ENCODE data around the gene CYFIP1. TPM values are rescaled to one million over a fixed set of nuclear protein-coding genes. Genes with fewer than 3 reads are reported as not detected.

CYFIP1 gene
- total and polyA plus RNA-seq, 7 donors, result 9.1 to 43.0 (median 23.3) TPM

- Histone ChIP-seq H3K4me3 (no peak overlapping the region), H3K27ac (no peak overlapping the region), H3K4me1 (no peaks in the 10 kb centered on the region), H3K36me3 (ENCODE audit: insufficient read depth in 1 of 2, low read depth in 1 of 2) (peaks cover 0 to 50% of the 10 kb centered on the region in 2 donors), H3K27me3 (ENCODE audit: insufficient read depth in 3 of 3, low read length in 2 of 3) (no peaks in the 10 kb centered on the region), H3K9me3 (no peaks in the 10 kb centered on the region)
- no peak for TF ChIP-seq CTCF (IDR thresholded peaks at IDR 0.05)
- DNase-seq, result no peak
- no peak for ATAC-seq
- intact Hi-C loops (cut with DNase I), result no loop called here
- 86 to 94% (median 92%) methylated on average over 18 to 19 of the region's 19 CpGs for WGBS, 3 donors
Measured at GRCh38 chr15:22880981-22881738, 99.0 kb downstream of the CYFIP1 start.

GRCh38 chr15:22880068-22880980, 99.8 kb downstream of the CYFIP1 start:
- DNase-seq (no peak), ATAC-seq (no peak)
- Histone ChIP-seq H3K27me3 (ENCODE audit: insufficient read depth in 3 of 3, low read length in 2 of 3) (no peaks in the 10 kb centered on the region), H3K4me1 (no peaks in the 10 kb centered on the region), H3K27ac (no peak overlapping the region), H3K36me3 (ENCODE audit: insufficient read depth in 1 of 2, low read depth in 1 of 2) (peaks cover 0 to 58% of the 10 kb centered on the region in 2 donors), H3K4me3 (no peak overlapping the region), H3K9me3 (no peaks in the 10 kb centered on the region)
- intact Hi-C loops (cut with DNase I), result no loop called here
- TF ChIP-seq CTCF (IDR thresholded peaks at IDR 0.05), result no peak
- 92 to 94% (median 92%) methylated on average over 31 to 33 of the region's 33 CpGs for WGBS, 3 donors

GRCh38 chr15:22878103-22878502, 102.1 kb downstream of the CYFIP1 start:
- H3K27me3 ChIP-seq (ENCODE audit: insufficient read depth in 3 of 3, low read length in 2 of 3), result no peaks in the 10 kb centered on the region
- no peaks in the 10 kb centered on the region for H3K9me3 ChIP-seq
- ATAC-seq (peak in 2 of 4 donors; percentile 19 to 61), DNase-seq (no peak)
- peaks cover 0 to 74% of the 10 kb centered on the region in 2 donors for H3K36me3 ChIP-seq (ENCODE audit: insufficient read depth in 1 of 2, low read depth in 1 of 2)
- intact Hi-C loops (cut with DNase I), result loop anchor here in 1 of 2 donors (2.0 kb wide), 1 partner anchor 21 kb away; no protein-coding TSS in a partner anchor
- no peak overlapping the region for H3K27ac ChIP-seq
- 60 to 66% (median 62%) methylated on average over 10 of the region's 10 CpGs for WGBS, 3 donors
- H3K4me1 ChIP-seq, result no peaks in the 10 kb centered on the region
- no peak for TF ChIP-seq CTCF (IDR thresholded peaks at IDR 0.05)
- H3K4me3 ChIP-seq, result no peak overlapping the region

GRCh38 chr15:22877607-22878006, 102.6 kb downstream of the CYFIP1 start:
- ATAC-seq (no peak), DNase-seq (no peak)
- no peaks in the 10 kb centered on the region for H3K4me1 ChIP-seq
- WGBS, 3 donors, result 91 to 96% (median 95%) methylated on average over 8 of the region's 8 CpGs
- intact Hi-C loops (cut with DNase I), result loop anchor here in 1 of 2 donors (2.0 kb wide), 1 partner anchor 21 kb away; no protein-coding TSS in a partner anchor
- H3K36me3 ChIP-seq (ENCODE audit: insufficient read depth in 1 of 2, low read depth in 1 of 2), result peaks cover 0 to 77% of the 10 kb centered on the region in 2 donors
- H3K4me3 ChIP-seq, result no peak overlapping the region
- H3K27ac ChIP-seq, result no peak overlapping the region
- no peaks in the 10 kb centered on the region for H3K9me3 ChIP-seq
- no peak for TF ChIP-seq CTCF (IDR thresholded peaks at IDR 0.05)
- no peaks in the 10 kb centered on the region for H3K27me3 ChIP-seq (ENCODE audit: insufficient read depth in 3 of 3, low read length in 2 of 3)
